ENCODE data around the gene ABCA13.

GRCh38 chr7:48170506-48170905 is 752 bp upstream of the ABCA13 start:
- TF ChIP-seq POLR2A (IDR thresholded peaks at IDR 0.05; ENCODE audit: low read depth, low read length) (no peak), TAF1 (IDR thresholded peaks at IDR 0.05; ENCODE audit: borderline replicate concordance, low read depth, low read length) (no peak)

All from GM12892 (cell line).